ENCODE data around the gene NWD2.

DNA sequence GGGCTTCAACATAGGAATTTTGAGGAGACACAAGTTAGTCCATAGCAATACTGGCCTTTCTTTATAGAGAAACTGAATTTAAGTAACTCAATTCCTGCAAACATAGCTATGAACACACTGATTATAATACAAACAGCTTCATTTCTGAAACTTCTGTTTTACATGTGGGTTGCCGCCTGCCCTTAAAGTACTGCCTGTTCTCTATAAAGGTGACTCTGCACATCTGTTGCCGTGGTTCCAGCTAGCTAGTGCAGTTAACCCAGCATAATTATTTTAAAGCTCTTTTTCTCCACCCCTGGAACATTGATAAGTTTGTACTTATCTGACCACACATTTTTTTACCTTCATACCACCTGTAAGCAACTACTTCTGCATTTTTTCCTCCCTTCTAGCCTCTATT is 177.6 kb downstream of the NWD2 start:
- TF ChIP-seq, protein P1, sequence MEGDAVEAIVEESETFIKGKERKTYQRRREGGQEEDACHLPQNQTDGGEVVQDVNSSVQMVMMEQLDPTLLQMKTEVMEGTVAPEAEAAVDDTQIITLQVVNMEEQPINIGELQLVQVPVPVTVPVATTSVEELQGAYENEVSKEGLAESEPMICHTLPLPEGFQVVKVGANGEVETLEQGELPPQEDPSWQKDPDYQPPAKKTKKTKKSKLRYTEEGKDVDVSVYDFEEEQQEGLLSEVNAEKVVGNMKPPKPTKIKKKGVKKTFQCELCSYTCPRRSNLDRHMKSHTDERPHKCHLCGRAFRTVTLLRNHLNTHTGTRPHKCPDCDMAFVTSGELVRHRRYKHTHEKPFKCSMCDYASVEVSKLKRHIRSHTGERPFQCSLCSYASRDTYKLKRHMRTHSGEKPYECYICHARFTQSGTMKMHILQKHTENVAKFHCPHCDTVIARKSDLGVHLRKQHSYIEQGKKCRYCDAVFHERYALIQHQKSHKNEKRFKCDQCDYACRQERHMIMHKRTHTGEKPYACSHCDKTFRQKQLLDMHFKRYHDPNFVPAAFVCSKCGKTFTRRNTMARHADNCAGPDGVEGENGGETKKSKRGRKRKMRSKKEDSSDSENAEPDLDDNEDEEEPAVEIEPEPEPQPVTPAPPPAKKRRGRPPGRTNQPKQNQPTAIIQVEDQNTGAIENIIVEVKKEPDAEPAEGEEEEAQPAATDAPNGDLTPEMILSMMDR (IDR thresholded peaks at IDR 0.05; ENCODE audit: low read length): no peak
- TF ChIP-seq EZH2 (optimal IDR thresholded peaks at IDR 0.05; ENCODE audit: low read depth, low read length) (no peak), EZH2phosphoT487 (IDR thresholded peaks at IDR 0.05; ENCODE audit: low read length) (no peak)
